Hippocampal formation (tissue), 2 donors: ENCODE results near the gene ZCCHC17.

Experiments
- DNase-seq, 2 donors: peaks; one replicate each; lab custom pipeline; 2025; lab: John Stamatoyannopoulos, UW

Gene ZCCHC17

DNA sequence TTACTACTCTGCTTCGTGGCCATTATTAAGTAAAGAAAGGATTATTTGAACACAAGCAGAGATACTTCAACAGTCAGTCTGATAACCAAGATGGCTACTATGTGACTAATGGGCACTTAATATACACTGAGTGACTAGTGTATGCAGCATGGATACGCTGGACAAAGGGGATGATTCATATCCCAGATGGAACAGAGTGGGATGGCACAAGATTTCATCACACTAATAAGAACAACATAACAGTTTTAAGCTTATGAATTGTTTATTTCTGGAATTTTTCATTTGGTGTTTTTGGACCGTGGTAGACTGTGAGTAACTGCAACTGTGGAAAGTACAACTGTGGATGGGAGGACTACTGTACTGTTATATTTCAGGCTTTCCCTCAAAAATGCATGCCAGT, 9.4 kb downstream of the ZCCHC17 start:
- peak in 1 of 2 donors; percentile 2 for DNase-seq

DNA sequence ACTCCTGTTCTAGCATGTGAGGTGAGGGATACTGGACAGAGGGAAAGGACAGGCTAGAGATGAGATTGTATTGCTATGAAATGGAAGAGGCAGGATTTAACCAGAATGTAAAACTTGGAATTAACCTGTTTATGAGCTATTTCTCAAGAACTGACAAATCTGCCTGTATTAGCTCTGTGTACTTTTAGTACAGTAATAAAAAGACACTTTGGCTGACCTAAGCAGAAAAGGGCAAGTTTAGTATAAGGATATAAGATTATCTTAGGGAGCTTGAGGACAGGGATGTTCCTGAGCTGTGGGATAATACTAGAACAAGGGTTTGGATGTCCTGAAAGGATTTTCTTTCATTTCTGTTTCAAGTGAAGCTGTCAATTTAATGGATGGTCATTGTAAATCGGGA, 11.2 kb downstream of the ZCCHC17 start:
- DNase-seq: no peak

DNA sequence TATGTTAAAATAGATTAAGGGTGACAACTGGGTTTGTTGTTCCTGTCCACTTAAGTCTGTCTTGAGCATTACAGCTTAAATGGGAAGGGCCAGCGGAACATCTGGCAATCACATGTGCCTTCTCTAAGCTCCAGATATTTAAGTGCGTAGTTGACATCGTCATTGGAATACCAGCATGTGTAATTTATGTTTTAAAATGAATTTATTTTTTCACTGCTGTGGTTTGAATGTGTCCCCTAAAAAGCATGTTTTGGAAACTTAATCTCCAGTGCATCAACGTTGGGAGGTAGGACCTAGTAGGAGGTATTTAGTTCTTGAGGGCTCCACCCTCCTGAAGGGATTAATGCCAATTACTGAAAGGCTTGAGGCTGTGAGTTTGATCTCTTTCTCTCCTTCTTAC, 13.4 kb downstream of the ZCCHC17 start:
- no peak for DNase-seq

DNA sequence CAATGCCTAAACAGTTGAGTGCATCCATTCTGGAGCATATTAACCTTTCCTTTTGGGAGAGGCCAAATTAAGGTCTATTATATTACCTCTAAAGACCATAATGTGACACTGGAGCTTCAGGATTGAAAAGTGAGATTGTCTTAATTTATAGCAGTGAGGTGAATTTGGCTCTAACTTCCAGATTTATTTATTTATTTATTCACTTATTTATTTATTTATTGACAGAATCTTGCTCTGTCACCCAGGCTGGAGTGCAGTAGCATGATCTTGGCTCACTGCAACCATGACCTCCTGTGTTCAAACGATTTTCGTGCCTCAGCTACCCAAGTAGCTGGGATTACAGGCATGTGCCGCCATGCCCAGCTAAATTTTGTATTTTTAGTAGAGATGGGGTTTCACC, 19.1 kb downstream of the ZCCHC17 start:
- no peak for DNase-seq

DNA sequence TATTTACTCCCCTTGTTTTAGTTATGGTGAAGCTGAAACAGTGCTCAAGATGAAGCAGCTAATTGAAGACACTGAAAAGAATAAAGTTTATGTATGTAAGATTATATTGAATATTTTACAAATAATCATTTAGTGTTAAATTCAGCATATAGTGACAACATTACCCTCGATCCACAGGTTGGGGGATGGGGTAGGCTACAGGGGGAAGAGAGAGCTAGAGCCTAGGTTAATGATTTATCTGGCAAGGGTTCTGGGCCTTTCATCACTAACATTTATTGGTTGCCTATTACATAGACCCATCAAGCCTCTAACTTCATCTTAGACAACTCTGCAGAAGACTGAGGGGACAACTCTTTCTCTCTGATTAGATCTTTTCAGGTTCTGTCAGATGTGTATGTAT, 21.3 kb downstream of the ZCCHC17 start:
- no peak for DNase-seq

DNA sequence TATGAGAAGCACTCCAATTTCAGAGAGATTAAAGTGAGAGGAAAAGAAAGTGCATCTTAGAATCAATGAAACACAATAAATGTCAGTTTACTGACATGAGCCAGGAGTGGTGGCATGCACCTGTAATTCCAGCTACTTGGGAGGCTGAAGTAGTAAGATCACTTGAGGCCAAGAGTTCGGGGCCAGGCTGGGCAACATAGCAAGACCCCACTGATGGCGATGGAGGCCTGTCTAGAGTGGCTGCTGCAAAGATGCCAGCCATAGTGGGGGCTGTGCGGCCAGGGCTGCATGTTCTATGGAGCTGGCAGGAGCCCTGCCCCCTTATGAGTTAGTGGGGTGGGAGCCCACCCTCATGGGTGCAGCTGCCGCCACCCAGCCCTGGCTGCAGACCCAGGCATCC, 27.3 kb downstream of the ZCCHC17 start:
- no peak for DNase-seq

DNA sequence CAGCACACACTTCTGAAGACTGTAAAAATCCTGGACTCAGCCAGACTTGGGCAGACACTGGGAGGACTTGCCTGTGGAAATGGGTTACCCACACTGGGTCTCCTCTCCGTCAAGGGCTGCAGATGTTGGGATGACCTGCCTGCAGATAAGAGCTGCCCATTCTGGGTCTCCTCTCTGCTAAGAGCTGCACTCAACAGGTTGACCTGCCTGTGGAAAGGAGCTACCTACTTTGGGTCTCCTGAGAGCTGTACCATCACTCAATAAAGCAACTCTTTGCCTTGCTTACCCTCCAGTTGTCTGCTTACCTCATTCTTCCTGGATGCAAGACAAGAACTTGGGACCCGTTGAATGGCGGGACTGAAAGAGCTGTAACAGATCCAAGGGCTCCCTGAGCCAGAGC, 28.2 kb downstream of the ZCCHC17 start:
- DNase-seq: no peak

DNA sequence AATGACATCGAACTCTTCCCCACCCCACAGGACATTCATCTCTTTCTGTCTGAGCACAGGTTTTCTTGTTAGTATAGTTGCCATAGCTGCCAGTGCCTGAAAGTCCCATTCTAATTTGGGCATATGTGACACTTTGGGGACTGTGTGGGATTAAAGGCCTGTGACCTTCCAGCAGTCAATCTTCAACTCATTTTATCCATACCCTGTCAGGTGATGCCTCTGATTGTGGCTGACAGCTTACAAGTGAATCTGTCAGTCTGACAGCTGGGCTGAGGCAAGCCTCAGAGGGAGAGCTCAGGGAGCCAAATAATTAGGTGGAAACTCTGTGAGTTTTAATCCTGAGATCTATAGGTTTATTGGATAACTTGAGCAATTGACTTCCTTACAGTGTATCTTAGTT, 29.6 kb downstream of the ZCCHC17 start:
- DNase-seq: no peak

DNA sequence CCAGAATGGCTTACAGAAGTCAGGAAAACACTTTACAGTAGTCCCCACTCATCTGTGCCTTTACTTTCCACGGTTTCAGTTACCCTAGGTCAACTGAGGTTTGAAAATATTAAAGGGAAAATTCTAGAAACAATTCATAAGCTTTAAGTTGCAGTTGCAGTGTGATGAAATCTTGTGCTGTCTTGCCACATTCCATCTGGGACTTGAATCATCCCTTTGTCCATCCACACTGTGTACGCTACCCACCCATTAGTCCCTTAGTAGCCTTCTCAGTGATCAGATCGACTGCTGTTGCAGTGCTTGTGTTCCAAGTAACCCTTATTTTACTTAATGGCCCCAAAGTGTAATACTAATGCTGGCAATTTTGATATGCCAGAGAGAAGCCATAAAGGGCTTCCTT, 30.5 kb downstream of the ZCCHC17 start:
- DNase-seq: no peak

DNA sequence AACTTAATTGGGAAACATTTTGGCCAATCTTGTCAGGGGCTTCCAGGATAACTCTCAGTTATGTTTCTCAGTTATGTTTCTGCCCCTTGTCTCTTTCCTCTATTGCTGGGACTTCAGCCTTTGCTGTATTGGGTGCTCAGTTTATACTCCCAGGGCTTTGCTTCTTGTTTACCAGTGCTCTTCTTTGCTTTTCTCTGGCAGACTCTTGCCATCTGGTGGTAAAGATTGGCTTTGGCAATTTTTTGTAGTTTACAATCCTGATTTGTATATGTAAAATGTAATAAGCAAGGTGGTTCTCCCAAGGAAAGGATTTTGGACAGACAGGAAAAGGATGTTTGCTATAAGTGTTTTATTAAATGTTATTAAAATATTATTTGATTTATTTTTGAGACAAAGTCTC, 38.2 kb downstream of the ZCCHC17 start:
- peak; percentile 3 to 82 for DNase-seq

DNA sequence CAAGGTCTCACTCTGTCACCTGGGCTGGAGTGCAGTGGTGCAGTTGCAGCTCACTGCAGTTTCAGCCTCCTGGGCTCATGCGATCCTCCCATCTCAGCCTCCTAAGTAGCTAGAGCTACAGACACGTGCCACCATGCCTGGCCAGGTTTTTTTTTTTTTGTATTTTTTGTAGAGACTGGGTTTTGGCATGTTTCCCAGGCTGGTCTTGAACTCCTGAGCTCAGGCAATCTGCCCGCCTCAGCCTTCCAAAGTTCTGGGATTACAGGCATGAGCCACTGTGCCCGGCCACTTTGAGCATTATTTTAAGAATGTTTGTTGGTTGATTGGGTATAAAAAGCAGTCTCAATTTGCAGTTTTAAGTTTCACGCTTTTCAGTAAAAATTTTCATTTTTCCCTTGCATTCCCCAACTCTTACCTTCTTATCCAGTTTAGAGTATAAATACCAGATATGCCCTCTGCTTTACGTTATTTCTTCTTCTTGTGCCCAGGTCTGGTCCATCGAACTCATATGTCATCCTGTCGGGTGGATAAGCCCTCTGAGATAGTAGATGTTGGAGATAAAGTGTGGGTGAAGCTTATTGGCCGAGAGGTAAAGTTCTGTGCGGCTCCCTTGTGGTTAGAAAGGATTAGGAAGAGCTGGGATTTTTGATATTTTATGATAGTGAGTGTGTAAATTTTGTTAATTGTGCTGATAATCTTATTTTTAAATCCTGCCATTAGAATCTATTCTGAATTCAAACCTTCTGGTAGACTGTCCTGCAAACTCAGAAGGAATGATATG, 40.0 kb downstream of the ZCCHC17 start:
- no peak for DNase-seq

DNA sequence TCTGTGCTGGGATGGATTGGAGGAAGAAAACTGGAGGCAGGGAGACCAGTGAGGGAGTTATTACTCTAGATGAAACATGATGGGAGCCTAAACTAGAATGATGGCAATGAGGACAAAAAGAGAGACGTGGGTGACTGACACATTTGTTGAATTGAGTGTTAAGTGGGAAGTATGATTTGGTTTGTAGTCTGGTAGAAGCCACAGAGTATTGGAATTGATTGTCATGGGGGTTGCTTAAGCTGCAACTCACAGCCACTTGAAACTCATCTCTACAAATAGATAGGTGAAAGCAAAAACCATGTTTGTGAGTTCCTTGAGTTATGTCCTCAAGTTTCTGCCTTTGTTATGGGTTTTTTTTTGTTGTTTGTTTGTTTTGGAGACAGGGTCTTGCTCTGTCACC, 47.7 kb downstream of the ZCCHC17 start:
- no peak for DNase-seq

DNA sequence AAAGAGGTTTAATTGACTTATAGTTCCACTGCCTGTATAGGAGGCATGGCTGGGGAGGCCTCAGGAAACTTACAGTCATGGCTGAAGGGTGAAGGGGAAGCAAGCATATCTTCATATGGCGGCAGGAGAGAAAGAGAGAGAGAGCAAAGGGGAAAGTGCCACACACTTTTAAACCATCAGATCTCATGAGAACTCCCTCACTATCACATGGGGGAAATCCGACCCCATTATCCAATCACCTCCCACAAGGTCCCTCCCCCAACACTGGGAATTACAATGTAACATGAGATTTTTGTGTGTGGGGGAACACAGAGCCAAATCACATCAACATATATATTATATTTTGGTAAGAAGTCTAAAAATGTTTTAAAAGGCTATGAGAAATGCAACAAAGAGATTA, 48.8 kb downstream of the ZCCHC17 start:
- no peak for DNase-seq

DNA sequence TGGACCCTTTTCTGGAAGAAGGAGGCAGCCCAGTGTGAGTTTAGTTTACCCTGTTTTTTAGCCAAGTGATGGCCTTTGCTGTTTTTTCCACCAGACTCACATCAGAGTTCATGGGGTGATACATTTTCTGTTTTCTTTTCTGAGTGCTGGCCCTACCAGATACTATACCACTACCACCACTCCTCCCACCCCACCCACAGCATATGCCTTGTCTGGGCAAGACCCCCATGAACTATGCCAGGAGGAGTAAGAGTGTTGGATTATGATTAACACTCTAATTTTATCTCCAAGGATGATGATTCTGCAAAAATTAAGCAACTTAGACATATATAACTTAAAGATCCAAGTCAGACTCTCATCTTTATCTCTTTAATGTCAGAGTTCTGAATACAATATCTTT, 50.0 kb downstream of the ZCCHC17 start:
- DNase-seq: no peak

DNA sequence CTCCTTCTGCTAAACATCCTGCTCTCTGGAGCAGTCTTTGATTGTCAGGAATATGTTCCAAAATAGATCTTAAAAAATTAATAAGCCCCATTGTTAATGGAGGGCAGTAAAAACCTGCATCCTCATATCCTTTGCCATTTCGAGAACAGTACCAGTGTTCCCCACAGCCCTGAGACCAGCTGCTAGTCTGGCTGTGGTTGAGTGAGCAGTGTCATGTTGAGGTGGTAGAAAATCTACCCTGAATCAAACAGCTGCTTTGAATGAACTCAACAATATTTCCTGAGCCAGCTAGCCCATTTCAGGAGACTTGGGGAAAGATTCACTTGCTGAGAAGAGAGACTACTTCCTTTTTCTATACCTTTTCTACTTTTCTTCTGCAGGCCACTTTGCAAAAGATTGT, 51.6 kb downstream of the ZCCHC17 start:
- DNase-seq: no peak

DNA sequence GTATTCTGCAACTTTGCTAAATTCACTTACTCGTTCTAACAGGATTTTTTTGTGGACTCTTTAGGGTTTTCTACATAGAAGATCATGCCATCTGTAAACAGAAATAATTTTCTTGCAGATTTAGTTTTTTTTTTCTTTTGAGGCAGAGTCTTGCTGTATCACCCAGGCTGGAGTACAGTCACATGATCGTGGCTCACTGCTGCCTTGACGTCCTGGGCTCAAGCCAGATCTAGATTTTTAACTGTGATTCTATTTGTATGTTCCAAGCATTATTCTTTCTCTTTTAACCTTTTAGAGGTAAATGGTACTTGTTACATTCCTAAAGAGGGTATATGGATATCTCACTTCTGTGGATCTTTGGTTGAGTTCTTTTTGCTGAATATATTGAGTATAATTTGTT, 57.5 kb downstream of the ZCCHC17 start:
- no peak for DNase-seq

DNA sequence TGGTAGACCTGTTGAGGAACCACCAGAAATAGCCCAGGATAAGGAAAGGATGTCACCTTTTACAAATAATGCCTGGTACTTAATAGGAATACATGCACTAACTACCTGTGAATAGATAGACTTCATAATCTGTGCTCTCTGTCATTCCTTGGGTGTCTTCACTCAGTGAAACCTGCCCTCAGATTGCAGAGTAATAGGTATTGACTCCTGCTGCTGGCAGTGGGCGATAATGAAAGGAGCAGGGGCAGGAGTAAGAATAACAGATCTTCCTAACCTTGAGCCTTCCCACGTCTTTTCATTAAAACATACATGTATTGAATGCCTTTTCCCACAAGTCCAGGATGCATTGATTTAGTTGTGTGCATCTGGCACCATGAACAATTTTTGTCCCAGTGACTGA, 59.6 kb downstream of the ZCCHC17 start:
- no peak for DNase-seq

DNA sequence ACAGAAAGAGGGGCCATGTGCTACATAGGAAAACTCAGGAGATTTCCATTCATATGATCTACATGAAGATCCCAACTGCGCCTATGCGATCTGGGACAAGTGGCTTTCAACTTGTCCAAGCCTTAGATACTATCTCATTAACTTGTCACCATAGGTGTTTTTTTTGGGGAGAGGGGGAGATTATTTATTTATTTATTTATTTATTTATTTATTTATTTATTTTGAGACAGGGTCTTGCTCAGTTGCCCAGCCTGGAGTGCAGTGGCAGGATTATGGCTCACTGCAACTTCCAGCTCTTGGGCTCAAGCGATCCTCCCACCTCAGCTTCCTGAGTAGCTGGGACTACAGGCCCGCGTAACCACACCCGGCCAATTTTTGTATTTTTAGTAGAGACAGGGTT, 64.8 kb downstream of the ZCCHC17 start:
- DNase-seq: no peak

DNA sequence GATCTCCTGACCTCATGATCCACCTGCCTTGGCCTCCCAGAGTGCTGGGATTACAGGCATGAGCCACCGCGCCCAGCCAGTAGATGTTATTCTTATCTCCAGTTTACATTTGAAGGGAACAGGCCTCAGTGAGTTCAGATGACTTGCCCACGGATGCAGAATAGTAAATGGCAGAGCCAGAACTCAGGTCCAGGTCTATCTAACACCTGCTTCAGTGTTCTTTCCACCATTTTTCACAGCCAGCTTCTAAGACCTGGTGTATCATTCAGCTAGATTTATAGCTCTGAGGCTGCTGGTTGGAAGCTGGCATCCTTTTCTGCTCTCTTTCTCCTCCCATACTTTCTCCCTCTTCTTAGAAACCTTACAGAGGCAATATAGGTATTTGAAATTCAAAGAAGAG, 65.2 kb downstream of the ZCCHC17 start:
- DNase-seq: no peak

DNA sequence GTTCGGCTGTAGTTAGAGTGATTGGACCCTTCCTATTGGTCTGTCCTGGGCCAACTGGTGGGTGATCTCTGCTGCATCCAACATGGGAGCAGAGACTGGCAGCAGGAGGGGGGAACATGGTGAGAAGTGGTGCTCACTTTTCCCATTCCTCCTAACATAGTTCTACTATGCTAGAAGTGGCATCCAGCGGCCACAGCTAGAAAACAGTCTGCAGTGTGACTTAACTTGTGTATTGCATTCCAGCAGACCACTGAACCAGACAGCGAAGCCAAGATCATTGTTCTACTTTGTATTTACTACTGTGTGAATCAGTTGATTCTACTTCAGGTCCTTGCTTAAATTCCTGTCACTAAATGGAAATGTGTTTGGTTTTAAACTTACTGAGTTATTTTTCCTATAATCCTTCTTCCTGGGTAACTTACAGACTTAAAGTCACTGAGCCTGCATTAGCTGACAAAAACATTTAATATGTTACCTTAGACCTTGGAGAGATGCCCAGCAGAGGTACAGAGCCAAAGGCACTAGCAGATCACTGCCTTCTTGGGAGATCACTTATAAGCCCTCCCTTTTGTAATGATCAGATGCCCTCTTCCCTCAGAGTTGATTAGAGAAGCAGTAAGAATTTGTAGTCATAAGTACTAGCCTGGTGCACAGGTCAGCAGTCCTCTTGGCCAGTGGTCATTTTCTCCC, 67.9 kb downstream of the ZCCHC17 start:
- DNase-seq: no peak

DNA sequence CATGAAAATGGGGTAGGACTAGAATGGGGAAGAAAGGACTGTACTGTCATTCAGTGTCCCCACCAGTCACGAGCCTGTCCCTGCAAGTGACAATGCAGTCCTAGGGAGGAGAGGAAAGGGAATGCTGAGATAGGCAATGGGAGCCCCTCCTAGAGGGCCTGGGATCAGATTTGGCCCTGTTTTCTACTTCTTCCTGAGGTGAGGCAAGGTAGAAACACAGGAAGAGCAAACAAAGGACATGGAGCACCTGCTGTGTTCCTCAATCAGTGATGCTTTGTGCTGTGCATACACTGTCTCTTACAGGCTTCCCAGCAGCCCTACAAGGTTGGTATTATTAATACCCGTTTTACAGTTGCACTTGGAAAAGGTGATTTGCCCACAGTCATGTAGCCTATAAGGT, 70.0 kb downstream of the ZCCHC17 start:
- DNase-seq: no peak

DNA sequence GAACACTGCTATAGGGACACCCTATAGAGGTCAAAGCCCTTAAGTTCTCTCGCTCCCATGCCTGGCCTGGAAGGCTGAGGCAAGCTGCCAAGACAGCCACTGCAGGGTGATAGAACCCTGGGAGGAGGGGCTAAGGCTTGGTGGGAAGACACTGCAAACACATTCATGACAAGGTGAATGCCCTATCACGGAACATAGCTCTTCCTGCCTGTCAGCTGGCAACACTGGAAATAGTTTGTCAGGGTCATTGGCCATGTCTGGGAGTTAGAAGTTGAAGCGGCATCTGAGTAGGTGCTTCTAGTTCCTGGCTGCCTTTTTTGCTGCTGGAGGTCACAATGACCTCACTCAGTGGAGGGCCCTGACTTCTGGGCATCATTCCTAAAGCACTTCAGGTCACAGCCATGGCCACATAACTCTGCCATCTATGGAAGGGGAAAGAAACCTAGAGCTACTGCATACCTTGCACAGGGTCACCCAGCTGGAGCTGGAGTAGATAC, 71.8 kb downstream of the ZCCHC17 start:
- DNase-seq: no peak

DNA sequence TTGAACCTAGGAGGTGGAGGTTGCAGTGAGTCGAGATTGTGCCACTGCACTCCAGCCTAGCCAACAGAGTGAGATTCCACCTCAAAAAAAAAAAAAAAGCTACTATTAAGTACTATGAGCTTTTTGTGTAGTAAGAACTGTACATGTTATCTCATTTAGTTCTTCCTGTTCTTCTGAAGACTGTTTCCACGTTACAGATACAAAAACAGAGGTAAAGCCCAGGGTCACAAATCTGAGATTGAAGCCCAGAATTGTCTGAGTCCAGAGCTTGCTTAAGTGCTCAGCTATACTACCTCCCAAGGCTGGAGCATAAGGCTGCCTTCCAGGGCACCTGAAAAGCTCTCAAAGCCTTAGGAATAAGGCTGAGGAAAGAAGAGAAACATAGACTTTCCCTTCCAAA, 73.2 kb downstream of the ZCCHC17 start:
- DNase-seq: no peak

DNA sequence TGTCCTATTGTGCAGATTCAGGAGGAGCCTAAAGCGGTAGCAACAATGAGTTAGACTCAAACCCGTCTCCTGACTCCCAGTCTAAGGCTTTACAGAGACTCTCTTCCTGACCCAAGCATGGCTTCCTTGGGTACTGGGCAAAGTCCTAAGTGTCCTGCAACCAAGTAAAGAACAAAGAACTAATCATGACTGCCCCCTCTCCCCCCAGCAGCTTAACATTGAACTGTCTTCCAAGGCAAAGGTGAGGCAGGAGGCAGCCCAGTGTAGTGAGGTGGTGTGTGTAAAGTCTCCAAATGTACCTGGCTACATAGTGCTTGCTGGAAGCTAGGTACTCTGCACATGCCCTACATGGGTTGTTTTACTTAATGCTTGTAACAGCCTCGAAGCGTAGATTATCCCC, 73.7 kb downstream of the ZCCHC17 start:
- DNase-seq: no peak
